Transverse colon (tissue), 4 donors: Measurements from ENCODE around the gene BCKDK.

ENCODE experiments used
- POLR2AphosphoS5 ChIP-seq, 3 donors: sonication (generic); formaldehyde crosslinking; IDR thresholded peaks; one replicate each; pipeline ENCODE4 v1.6.1; 2016; ENCODE audit warnings: antibody characterized with exemption in 3 of 3
- TF ChIP-seq, protein P1 (sequence below), 5 experiments: fragments of 200-600 bp in 3 of 5; fragments of 450-650 bp in 2 of 5; sonication (generic) in 3 of 5; IDR thresholded peaks; 1 replicate in 2 of 5; 2 replicates in 3 of 5; pipeline ENCODE4 v1.5.1; 2016 to 2017; ENCODE audit warnings: antibody characterized with exemption in 5 of 5, inconsistent platforms in 3 of 5, mild to moderate bottlenecking in 2 of 5, moderate library complexity in 1 of 5

GRCh38 chr16:31148896-31149295, 40.7 kb downstream of the BCKDK start:
- TF ChIP-seq, protein P1, sequence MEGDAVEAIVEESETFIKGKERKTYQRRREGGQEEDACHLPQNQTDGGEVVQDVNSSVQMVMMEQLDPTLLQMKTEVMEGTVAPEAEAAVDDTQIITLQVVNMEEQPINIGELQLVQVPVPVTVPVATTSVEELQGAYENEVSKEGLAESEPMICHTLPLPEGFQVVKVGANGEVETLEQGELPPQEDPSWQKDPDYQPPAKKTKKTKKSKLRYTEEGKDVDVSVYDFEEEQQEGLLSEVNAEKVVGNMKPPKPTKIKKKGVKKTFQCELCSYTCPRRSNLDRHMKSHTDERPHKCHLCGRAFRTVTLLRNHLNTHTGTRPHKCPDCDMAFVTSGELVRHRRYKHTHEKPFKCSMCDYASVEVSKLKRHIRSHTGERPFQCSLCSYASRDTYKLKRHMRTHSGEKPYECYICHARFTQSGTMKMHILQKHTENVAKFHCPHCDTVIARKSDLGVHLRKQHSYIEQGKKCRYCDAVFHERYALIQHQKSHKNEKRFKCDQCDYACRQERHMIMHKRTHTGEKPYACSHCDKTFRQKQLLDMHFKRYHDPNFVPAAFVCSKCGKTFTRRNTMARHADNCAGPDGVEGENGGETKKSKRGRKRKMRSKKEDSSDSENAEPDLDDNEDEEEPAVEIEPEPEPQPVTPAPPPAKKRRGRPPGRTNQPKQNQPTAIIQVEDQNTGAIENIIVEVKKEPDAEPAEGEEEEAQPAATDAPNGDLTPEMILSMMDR (IDR thresholded peaks at IDR 0.05): no peak
- TF ChIP-seq POLR2AphosphoS5 (IDR thresholded peaks at IDR 0.05): no peak
